Measurements from ENCODE around the gene ACSBG1. TPM values are rescaled to one million over a fixed set of nuclear protein-coding genes. Genes with fewer than 3 reads are reported as not detected.

ACSBG1 gene
- total RNA-seq, 4 donors from 2014 or later, result 0.09 to 0.31 TPM; not detected in 2

DNA sequence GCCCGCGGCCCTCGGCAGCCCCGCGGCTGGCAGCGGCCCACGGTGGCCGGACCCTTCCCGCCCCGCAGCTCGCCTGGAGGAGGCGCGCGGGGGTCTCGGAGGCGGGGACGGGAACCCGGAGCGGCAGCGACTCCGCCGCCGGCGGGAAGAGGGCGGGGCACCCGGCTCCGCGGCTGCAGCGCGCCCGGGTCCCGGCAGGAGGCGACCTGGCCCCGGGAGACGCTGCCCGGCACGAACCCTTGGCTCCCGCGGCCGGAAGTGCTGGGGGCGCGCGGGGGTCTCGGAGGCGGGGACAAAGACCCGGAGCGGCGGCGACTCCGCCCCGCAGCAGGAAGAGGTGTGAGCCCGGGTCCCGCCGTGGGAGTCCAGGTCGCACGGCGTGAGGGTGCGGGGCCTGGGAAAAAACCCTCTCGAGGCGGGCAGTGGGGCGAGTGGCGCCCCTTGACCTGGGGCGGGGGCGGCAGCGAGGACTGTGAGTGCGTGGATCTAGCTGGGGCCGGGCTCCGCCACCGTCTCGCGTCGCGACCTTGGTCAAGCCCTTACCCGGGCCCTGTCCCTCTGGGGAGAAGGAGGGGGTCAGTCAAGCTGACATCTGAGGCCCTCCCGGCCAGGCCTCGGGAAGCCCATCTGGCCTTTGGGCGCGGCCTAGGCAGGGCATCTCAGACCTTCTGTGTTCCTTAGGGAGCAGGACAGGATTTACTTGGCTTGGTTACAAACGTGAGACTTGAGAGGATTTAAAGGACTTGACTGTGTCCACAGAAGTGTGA is 102.9 kb downstream of the ACSBG1 start, which contains the start of gene CIB2:
TSS of gene CIB2 (minus strand) at position 151 of the 767 bp plus-strand sequence. CDS start 230 bp downstream, outside the sequence.
- intact Hi-C loops (cut with DNase I), result loop anchor here (5.0 kb wide), 1 partner anchor 66 kb away; no protein-coding TSS in a partner anchor

DNA sequence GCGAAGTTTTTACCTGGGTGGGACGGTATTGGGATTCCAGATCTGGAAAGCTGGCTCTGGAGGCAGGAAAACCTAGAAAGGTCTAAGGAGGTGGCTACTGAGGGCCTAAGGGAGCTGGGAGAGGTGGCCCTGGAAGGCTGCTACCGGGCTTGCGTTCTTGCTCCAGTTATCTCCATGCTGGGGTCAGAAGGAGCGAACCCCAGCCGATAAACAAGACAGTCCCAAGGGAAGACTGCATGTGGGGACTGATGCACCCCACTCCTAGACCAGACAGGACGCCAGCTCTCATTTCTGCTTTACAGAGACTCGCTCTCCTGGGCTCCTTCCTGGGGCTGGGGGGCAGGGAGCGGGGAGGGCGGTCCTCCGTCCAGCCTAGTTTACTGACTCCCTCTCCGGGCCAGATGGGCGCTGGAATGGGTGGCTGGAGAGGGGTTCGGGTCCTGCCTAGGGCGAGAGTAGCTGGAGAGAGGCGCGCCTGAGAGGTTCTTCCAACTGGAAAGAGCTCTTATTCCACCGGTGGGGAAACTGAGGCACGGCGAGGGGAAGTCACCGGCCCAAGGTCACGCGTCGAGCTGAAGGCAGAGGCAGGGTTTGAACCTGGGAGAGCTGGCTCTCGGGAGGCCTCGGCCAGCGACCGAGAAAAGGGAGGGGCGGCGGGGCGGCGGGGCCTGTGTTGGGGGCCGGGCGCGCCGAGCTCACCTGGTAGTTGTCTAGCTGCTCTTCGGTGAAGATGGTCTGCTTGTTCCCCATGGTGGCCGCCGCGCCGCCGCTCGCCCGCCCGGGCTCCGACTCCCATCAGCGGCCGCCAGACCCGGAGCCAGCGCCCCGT is 103.7 kb downstream of the ACSBG1 start:
- intact Hi-C loops (cut with DNase I), result loop anchor here (5.0 kb wide), 1 partner anchor 67 kb away; no protein-coding TSS in a partner anchor
- Histone ChIP-seq H3K36me3 (no peaks in the 10 kb centered on the region), H3K4me1 (peaks cover 18 to 36% (median 23%) of the 10 kb centered on the region in 3 donors), H3K27ac (peak overlapping the region in 3 of 4 donors; percentile 65 to 87 (median 86)), H3K27me3 (no peaks in the 10 kb centered on the region), H3K4me3 (peak overlapping the region; percentile 33 to 83 (median 73)), H3K9me3 (no peaks in the 10 kb centered on the region)
- DNase-seq, result no peak
- 83 to 84% methylated on average over 2 to 8 of the region's 51 CpGs for WGBS, 2 donors
- no peak for TF ChIP-seq POLR2A (IDR thresholded peaks at IDR 0.05)
- TF ChIP-seq, protein P1, sequence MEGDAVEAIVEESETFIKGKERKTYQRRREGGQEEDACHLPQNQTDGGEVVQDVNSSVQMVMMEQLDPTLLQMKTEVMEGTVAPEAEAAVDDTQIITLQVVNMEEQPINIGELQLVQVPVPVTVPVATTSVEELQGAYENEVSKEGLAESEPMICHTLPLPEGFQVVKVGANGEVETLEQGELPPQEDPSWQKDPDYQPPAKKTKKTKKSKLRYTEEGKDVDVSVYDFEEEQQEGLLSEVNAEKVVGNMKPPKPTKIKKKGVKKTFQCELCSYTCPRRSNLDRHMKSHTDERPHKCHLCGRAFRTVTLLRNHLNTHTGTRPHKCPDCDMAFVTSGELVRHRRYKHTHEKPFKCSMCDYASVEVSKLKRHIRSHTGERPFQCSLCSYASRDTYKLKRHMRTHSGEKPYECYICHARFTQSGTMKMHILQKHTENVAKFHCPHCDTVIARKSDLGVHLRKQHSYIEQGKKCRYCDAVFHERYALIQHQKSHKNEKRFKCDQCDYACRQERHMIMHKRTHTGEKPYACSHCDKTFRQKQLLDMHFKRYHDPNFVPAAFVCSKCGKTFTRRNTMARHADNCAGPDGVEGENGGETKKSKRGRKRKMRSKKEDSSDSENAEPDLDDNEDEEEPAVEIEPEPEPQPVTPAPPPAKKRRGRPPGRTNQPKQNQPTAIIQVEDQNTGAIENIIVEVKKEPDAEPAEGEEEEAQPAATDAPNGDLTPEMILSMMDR (IDR thresholded peaks at IDR 0.05), result no peak

More for the DNA sequence above, 102.9 kb downstream of the ACSBG1 start, which contains the start of gene CIB2:
- Histone ChIP-seq H3K4me1 (peaks cover 18 to 36% (median 23%) of the 10 kb centered on the region in 3 donors), H3K36me3 (no peaks in the 10 kb centered on the region), H3K4me3 (peak within 1 kb of the TSS; percentile 33 to 83 (median 73)), H3K9me3 (no peaks in the 10 kb centered on the region), H3K27me3 (no peaks in the 10 kb centered on the region), H3K27ac (peak within 1 kb of the TSS; percentile 65 to 87 (median 86))
- no peak for DNase-seq
- 0% methylated on average over 1 to 13 of the region's 79 CpGs for WGBS, 2 donors
- no peak for TF ChIP-seq POLR2A (IDR thresholded peaks at IDR 0.05)
- TF ChIP-seq, protein P1 (IDR thresholded peaks at IDR 0.05), result peak; percentile 57 to 94 (median 87)

DNA sequence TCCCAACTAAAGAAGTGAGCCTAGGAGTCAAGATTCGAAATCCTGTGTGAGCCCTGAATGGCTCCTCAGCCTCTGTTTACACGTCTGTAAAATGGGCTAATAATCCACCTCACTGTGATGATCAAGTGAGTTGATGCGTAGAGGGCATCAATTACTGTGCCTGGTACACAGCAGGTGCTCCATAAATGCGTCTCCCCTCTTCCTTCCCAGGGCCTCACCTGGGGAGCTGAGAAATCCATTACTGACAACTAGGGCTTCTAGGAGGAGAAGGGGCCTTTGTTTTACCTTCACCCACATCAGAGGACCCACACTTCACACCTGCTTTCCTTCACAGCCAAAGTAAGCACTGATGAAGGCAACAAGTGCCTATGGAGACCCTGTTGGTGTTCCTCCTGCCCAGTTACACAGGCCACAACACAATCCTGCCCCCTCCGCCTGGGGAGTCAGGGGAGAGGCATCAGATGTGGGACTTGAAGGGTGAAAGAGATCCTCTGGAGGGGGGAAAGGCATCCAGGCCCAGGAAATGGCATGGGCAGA is 104.5 kb downstream of the ACSBG1 start:
- intact Hi-C loops (cut with DNase I), result loop anchor here (5.0 kb wide), 1 partner anchor 67 kb away; no protein-coding TSS in a partner anchor
- WGBS, 2 donors, result 75 to 88% methylated on average over 4 of the region's 5 CpGs
- peaks cover 18 to 36% (median 23%) of the 10 kb centered on the region in 3 donors for H3K4me1 ChIP-seq
- no peaks in the 10 kb centered on the region for H3K36me3 ChIP-seq
- no peak for DNase-seq
- H3K27me3 ChIP-seq, result no peaks in the 10 kb centered on the region
- no peaks in the 10 kb centered on the region for H3K9me3 ChIP-seq
- no peak overlapping the region for H3K27ac ChIP-seq
- H3K4me3 ChIP-seq, result no peak overlapping the region
- no peak for TF ChIP-seq POLR2A (IDR thresholded peaks at IDR 0.05)
- TF ChIP-seq, protein P1 (IDR thresholded peaks at IDR 0.05), result no peak

DNA sequence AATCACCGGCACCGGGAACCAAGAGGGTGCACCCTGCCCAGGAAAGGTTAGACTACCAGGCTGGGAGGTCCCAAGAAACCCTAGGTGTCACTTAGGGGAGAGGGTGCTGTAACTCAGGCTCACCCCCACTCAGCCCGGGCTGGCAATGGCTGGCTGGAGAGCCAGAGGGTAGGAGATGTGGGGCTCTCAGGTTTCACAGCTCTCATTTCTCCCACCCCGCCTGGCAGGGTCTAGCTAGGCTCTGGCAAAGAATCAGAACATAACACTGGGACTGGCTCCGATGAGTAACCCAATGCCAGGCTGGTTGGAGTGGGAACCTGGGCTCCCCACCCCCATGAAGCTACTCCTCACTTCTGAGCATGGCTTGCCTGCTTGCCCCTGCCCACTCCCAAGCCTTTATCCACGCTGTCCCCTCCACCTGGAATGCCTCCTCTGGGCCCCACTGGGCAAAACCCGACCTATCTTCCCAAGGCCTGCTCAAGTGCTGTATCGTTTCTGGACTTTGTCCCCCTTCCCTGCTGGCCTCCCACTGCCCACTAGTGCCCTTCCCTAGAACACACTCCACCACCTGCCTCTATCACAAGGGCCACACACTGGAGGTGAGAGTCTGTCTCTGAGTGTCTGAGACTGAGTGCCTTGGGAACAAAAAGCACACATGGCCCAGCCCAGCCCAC is 105.2 kb downstream of the ACSBG1 start:
- H3K27me3 ChIP-seq, result no peaks in the 10 kb centered on the region
- H3K4me1 ChIP-seq, result peaks cover 18 to 35% (median 20%) of the 10 kb centered on the region in 3 donors
- 68 to 75% methylated on average over 7 to 8 of the region's 8 CpGs for WGBS, 2 donors
- no peaks in the 10 kb centered on the region for H3K36me3 ChIP-seq
- no peak for DNase-seq
- no peaks in the 10 kb centered on the region for H3K9me3 ChIP-seq
- intact Hi-C loops (cut with DNase I), result no loop called here
- peak overlapping the region in 1 of 4 donors; percentile 12 for H3K27ac ChIP-seq
- no peak for TF ChIP-seq POLR2A (IDR thresholded peaks at IDR 0.05)
- TF ChIP-seq, protein P1 (IDR thresholded peaks at IDR 0.05), result no peak
- no peak overlapping the region for H3K4me3 ChIP-seq

All from esophagus squamous epithelium (tissue), 5 donors.